ENCODE data around the gene CYGB. TPM values are rescaled to one million over a fixed set of nuclear protein-coding genes. Genes with fewer than 3 reads are reported as not detected.
A peak's percentile ranks its signal among the peaks of the same experiment; 100 is the strongest.

Gene CYGB
- total RNA-seq, 1 donor: 39.1 TPM

GRCh38 chr17:76542566-76542971 lies 5.1 kb upstream of the CYGB start:
- Histone ChIP-seq H3K36me3 (ENCODE audit: insufficient read depth, low read length) (no peaks in the 10 kb centered on the region), H3K4me3 (ENCODE audit: insufficient read depth, low read length) (no peak overlapping the region)
- no peak for TF ChIP-seq CTCF (IDR thresholded peaks at IDR 0.05; ENCODE audit: extremely low read depth, low read depth, low read length)

GRCh38 chr17:76541739-76542454 lies 4.4 kb upstream of the CYGB start:
- H2AFZ ChIP-seq (ENCODE audit: low read length): no peak overlapping the region
- no peak for TF ChIP-seq CTCF (IDR thresholded peaks at IDR 0.05; ENCODE audit: extremely low read depth, low read depth, low read length)
- H3K27me3 ChIP-seq (ENCODE audit: insufficient read depth, low read length): peaks cover 19% of the 10 kb centered on the region
- H3K4me2 ChIP-seq (ENCODE audit: insufficient read depth, low read length): no peak overlapping the region
- no peak overlapping the region for H3K4me3 ChIP-seq (ENCODE audit: insufficient read depth, low read length)
- H3K27ac ChIP-seq (ENCODE audit: low read depth, low read length): no peak overlapping the region
- no peaks in the 10 kb centered on the region for H3K36me3 ChIP-seq (ENCODE audit: insufficient read depth, low read length)
- H3K4me1 ChIP-seq (ENCODE audit: insufficient read depth, low read length): peaks cover 24% of the 10 kb centered on the region
- H4K20me1 ChIP-seq (ENCODE audit: insufficient read depth, low read length): no peaks in the 10 kb centered on the region
- H3K9me3 ChIP-seq (ENCODE audit: low read depth, low read length): no peaks in the 10 kb centered on the region
- H3K79me2 ChIP-seq (ENCODE audit: insufficient read depth, low read length): no peaks in the 10 kb centered on the region
- peak; percentile 64 for DNase-seq (ENCODE audit: insufficient read length, low spot score, missing footprints)

More at GRCh38 chr17:76542566-76542971, 5.1 kb upstream of the CYGB start:
- Histone ChIP-seq H3K4me1 (ENCODE audit: insufficient read depth, low read length) (peaks cover 29% of the 10 kb centered on the region), H3K27ac (ENCODE audit: low read depth, low read length) (no peak overlapping the region), H3K79me2 (ENCODE audit: insufficient read depth, low read length) (no peaks in the 10 kb centered on the region), H4K20me1 (ENCODE audit: insufficient read depth, low read length) (no peaks in the 10 kb centered on the region), H3K9me3 (ENCODE audit: low read depth, low read length) (no peaks in the 10 kb centered on the region), H2AFZ (ENCODE audit: low read length) (no peak overlapping the region), H3K27me3 (ENCODE audit: insufficient read depth, low read length) (peaks cover 15% of the 10 kb centered on the region), H3K4me2 (ENCODE audit: insufficient read depth, low read length) (no peak overlapping the region)
- DNase-seq (ENCODE audit: insufficient read length, low spot score, missing footprints): peak; percentile 13

GRCh38 chr17:76540381-76541300 lies 3.1 kb upstream of the CYGB start:
- peak; percentile 17 for TF ChIP-seq CTCF (IDR thresholded peaks at IDR 0.05; ENCODE audit: extremely low read depth, low read depth, low read length)
- peak overlapping the region; percentile 72 for H3K4me3 ChIP-seq (ENCODE audit: insufficient read depth, low read length)
- H3K27me3 ChIP-seq (ENCODE audit: insufficient read depth, low read length): peaks cover 24% of the 10 kb centered on the region
- peaks cover 2% of the 10 kb centered on the region for H3K79me2 ChIP-seq (ENCODE audit: insufficient read depth, low read length)
- H3K27ac ChIP-seq (ENCODE audit: low read depth, low read length): peak overlapping the region; percentile 69
- peak overlapping the region; percentile 88 for H3K4me2 ChIP-seq (ENCODE audit: insufficient read depth, low read length)
- H3K9me3 ChIP-seq (ENCODE audit: low read depth, low read length): no peaks in the 10 kb centered on the region
- peak; percentile 100 for DNase-seq (ENCODE audit: insufficient read length, low spot score, missing footprints)
- no peaks in the 10 kb centered on the region for H3K36me3 ChIP-seq (ENCODE audit: insufficient read depth, low read length)
- peak overlapping the region; percentile 94 for H2AFZ ChIP-seq (ENCODE audit: low read length)
- peaks cover 15% of the 10 kb centered on the region for H3K4me1 ChIP-seq (ENCODE audit: insufficient read depth, low read length)
- H4K20me1 ChIP-seq (ENCODE audit: insufficient read depth, low read length): no peaks in the 10 kb centered on the region
